Panc1 (cell line): Measurements from ENCODE around the gene FAM9A. TPM values are rescaled to one million over a fixed set of nuclear protein-coding genes. Genes with fewer than 3 reads are reported as not detected.
"Not testable (repeated sequence)": the region's sequence is repeated elsewhere in the genome, so short reads cannot be mapped to it uniquely, and the experiment has no call there.

Experiments
- ATAC-seq: fragments of 200-7000 bp; cut with Tn5 transposase; 2 replicates; pipeline ENCODE4 v1.9.1; 2020; ENCODE audit warnings: mild to moderate bottlenecking, moderate library complexity
- BruUV-seq: library from RNA; stranded (reverse); fragments of 400-500 nt; replicated peaks from 2 replicates; lab custom pipeline; 2021; lab: Mats Ljungman, UMichigan
- CTCF ChIA-PET: fragments of 300-600 bp; sonication (Branson Sonifier 250); formaldehyde crosslinking; loops from one replicate; lab custom pipeline; 2022; ENCODE audit warnings: antibody characterized with exemption; lab: Charles Lee
- POLR2A ChIA-PET: fragments of 300-600 bp; sonication (Branson Sonifier 250); formaldehyde crosslinking; loops from one replicate; lab custom pipeline; 2022; ENCODE audit warnings: antibody characterized with exemption; lab: Charles Lee
- DNase-seq: peaks from one replicate; pipeline ENCODE4 v3.0.0-alpha.2; 2010; ENCODE audit warnings: low read depth, low spot score
- H3K27ac ChIP-seq: 2 replicates; pipeline ENCODE4 v1.5.1; 2011; ENCODE audit warnings: mild to moderate bottlenecking, low read length, inconsistent platforms
- H3K27me3 ChIP-seq: fragments of 200-500 bp; sonication (Bioruptor generic); 2 replicates; pipeline ENCODE4 v1.6.0; 2014; ENCODE audit warnings: low read length, inconsistent platforms; ENCODE audit not compliant: control insufficient read depth, insufficient read depth
- H3K36me3 ChIP-seq: fragments of 200-500 bp; sonication (Bioruptor generic); 2 replicates; pipeline ENCODE4 v1.5.1; 2014; ENCODE audit warnings: inconsistent platforms, mild to moderate bottlenecking, low read length, moderate library complexity; ENCODE audit not compliant: control insufficient read depth, insufficient read depth
- H3K4me1 ChIP-seq: 2 replicates; pipeline ENCODE4 v1.5.1; 2011; ENCODE audit warnings: inconsistent platforms, mild to moderate bottlenecking, low read length, moderate library complexity; ENCODE audit not compliant: control insufficient read depth, insufficient read depth
- H3K4me3 ChIP-seq, 2 experiments: 2 replicates each; pipeline ENCODE4 v1.5.1; 2011 to 2012; ENCODE audit warnings: low read depth in 2 of 2, low read length in 2 of 2, mild to moderate bottlenecking in 2 of 2, inconsistent platforms in 1 of 2, moderate library complexity in 1 of 2
- H3K9me3 ChIP-seq: fragments of 200-500 bp; sonication (Bioruptor generic); 2 replicates; pipeline ENCODE4 v1.5.1; 2014; ENCODE audit warnings: low read depth, mild to moderate bottlenecking, inconsistent platforms, low read length, moderate library complexity; ENCODE audit not compliant: control insufficient read depth, insufficient read depth
- POLR2AphosphoS5 ChIP-seq: IDR thresholded peaks from 2 replicates; pipeline ENCODE4 v1.6.1; 2012; ENCODE audit warnings: mild to moderate bottlenecking, low read depth, low read length, moderate library complexity
- REST ChIP-seq, 2 experiments: IDR thresholded peaks; 2 replicates each; pipeline ENCODE4 v1.6.1; 2011 to 2012; ENCODE audit warnings: low read depth in 2 of 2, control low read depth in 1 of 2, low read length in 1 of 2, mild to moderate bottlenecking in 1 of 2, moderate library complexity in 1 of 2; ENCODE audit not compliant: insufficient read depth in 1 of 2
- SIN3A ChIP-seq: IDR thresholded peaks from 2 replicates; pipeline ENCODE4 v1.6.1; 2012; ENCODE audit warnings: low read depth, mild to moderate bottlenecking, low read length, moderate library complexity, borderline replicate concordance; ENCODE audit not compliant: insufficient read depth
- TCF7L2 ChIP-seq: IDR thresholded peaks from 2 replicates; pipeline ENCODE4 v1.6.1; 2011; ENCODE audit warnings: mild to moderate bottlenecking, low read depth, low read length, inconsistent platforms
- in situ Hi-C: cut with HindIII; loops from 2 replicates; pipeline ENCODE4 v1.10.0; 2016; ENCODE audit warnings: low sequenced_read_pairs, low pct_unique_long_range_greater_than_20kb
- intact Hi-C: fragments of 100-400 bp; cut with micrococcal nuclease; formaldehyde crosslinking; loops from one replicate; pipeline ENCODE4 v1.10.0; 2022; ENCODE audit not compliant: unreplicated experiment
- total RNA-seq: library from RNA; stranded (reverse); gene quantifications from one replicate; pipeline ENCODE4 v1.2.1, GENCODE V29; 2021; ENCODE audit not compliant: unreplicated experiment
- TF ChIP-seq, protein P1 (sequence below): fragments of 450-650 bp; IDR thresholded peaks from 2 replicates; pipeline ENCODE4 v1.5.1; 2017; ENCODE audit warnings: mild to moderate bottlenecking

Gene FAM9A
- total RNA-seq, 1 experiment from 2014 or later: not detected

GRCh38 chrX:8782595-8782994 lies 18.6 kb downstream of the FAM9A start:
- no peaks in the 10 kb centered on the region for H3K36me3 ChIP-seq
- TF ChIP-seq REST (IDR thresholded peaks at IDR 0.05; ENCODE audit: insufficient read depth in 1 of 2, low read depth in 2 of 2, low read length in 1 of 2) (no peak), POLR2AphosphoS5 (no peak), SIN3A (no peak)
- TF ChIP-seq, protein P1, sequence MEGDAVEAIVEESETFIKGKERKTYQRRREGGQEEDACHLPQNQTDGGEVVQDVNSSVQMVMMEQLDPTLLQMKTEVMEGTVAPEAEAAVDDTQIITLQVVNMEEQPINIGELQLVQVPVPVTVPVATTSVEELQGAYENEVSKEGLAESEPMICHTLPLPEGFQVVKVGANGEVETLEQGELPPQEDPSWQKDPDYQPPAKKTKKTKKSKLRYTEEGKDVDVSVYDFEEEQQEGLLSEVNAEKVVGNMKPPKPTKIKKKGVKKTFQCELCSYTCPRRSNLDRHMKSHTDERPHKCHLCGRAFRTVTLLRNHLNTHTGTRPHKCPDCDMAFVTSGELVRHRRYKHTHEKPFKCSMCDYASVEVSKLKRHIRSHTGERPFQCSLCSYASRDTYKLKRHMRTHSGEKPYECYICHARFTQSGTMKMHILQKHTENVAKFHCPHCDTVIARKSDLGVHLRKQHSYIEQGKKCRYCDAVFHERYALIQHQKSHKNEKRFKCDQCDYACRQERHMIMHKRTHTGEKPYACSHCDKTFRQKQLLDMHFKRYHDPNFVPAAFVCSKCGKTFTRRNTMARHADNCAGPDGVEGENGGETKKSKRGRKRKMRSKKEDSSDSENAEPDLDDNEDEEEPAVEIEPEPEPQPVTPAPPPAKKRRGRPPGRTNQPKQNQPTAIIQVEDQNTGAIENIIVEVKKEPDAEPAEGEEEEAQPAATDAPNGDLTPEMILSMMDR: no peak
- no peaks in the 10 kb centered on the region for H3K27me3 ChIP-seq
- no peak overlapping the region for H3K4me3 ChIP-seq
- POLR2A ChIA-PET: no interaction called here
- intact Hi-C loops: no loop called here
- H3K9me3 ChIP-seq: no peaks in the 10 kb centered on the region
- CTCF ChIA-PET: no interaction called here
- no peak for ATAC-seq
- no peak overlapping the region for H3K27ac ChIP-seq
- no TSS peak for BruUV-seq
- in situ Hi-C loops: no loop called here
- no peaks in the 10 kb centered on the region for H3K4me1 ChIP-seq
- no peak for DNase-seq

DNA sequence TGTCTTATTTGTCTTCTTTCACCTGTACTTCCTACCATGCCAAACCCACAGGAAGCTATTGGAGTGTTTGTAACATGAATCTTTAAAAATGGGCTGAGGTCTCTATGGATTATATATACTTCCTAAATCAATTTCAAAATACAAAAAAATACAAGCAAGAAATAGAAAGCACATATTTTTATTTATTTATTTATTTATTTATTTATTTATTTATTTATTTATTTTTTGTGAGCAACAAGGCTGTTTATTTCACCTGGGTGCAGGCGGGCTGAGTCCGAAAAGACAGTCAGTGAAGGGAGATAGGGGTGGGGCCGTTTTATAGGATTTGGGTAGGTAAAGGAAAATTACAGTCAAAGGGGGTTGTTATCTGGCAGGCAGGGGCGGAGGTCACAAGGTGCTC lies 19.3 kb downstream of the FAM9A start:
- H3K36me3 ChIP-seq, DNase-seq, H3K4me3 ChIP-seq, intact Hi-C loops, ATAC-seq, BruUV-seq, in situ Hi-C loops, POLR2A ChIA-PET, H3K27ac ChIP-seq, H3K27me3 ChIP-seq, CTCF ChIA-PET, H3K4me1 ChIP-seq, H3K9me3 ChIP-seq: not testable (repeated sequence)

DNA sequence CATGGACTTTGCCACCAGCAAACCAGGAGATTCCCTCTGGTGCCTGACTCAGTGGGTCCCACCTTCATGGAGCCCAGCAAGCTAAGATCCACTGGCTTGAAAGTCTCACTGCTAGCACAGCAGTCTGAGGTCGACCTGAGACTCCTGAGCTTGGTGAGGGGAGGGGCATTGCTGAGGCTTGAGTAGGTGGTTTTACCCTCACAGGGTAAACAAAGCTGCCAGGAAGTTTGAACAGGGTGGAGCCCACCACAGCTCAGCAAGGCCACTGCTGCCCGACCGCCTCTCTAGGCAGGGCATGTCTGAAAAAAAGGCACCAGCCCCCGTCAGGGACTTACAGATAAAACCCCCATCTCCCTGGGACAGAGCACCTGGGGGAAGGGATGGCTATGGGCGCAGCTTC lies 28.1 kb downstream of the FAM9A start:
- no peaks in the 10 kb centered on the region for H3K9me3 ChIP-seq
- no peaks in the 10 kb centered on the region for H3K36me3 ChIP-seq
- no peaks in the 10 kb centered on the region for H3K27me3 ChIP-seq
- DNase-seq: no peak
- POLR2A ChIA-PET: no interaction called here
- no peak for TF ChIP-seq SIN3A
- TF ChIP-seq POLR2AphosphoS5: no peak
- TF ChIP-seq TCF7L2: no peak
- no peak for TF ChIP-seq REST (IDR thresholded peaks at IDR 0.05; ENCODE audit: insufficient read depth in 1 of 2, low read depth in 2 of 2, low read length in 1 of 2)
- TF ChIP-seq, protein P1: no peak
- in situ Hi-C loops: no loop called here
- no peak overlapping the region for H3K27ac ChIP-seq
- CTCF ChIA-PET: no interaction called here
- no peak overlapping the region for H3K4me3 ChIP-seq
- BruUV-seq: no TSS peak
- no peaks in the 10 kb centered on the region for H3K4me1 ChIP-seq
- no peak for ATAC-seq
- intact Hi-C loops: no loop called here
